ENCODE data around the gene CLK4.

Gene CLK4

GRCh38 chr5:178626484-178627258, at the start of gene CLK4:
Gene CLK4 (minus strand): TSS chr5:178627050. CDS start chr5:178623416, 3,634 bp downstream.
- DNase-seq = peak; percentile 99

GRCh38 chr5:178675922-178676321, 49.1 kb upstream of the CLK4 start:
- no peak for DNase-seq

- no peak for DNase-seq
Observed at GRCh38 chr5:178674334-178674733, 47.5 kb upstream of the CLK4 start.

- no peak for DNase-seq
Observed at GRCh38 chr5:178673801-178674295, 47.0 kb upstream of the CLK4 start.

GRCh38 chr5:178672630-178673029, 45.8 kb upstream of the CLK4 start:
- DNase-seq = peak; percentile 29

- no peak for DNase-seq
Observed at GRCh38 chr5:178671602-178672144, 44.8 kb upstream of the CLK4 start.

- DNase-seq = no peak
Observed at GRCh38 chr5:178670351-178670885, 43.6 kb upstream of the CLK4 start.

- no peak for DNase-seq
Observed at GRCh38 chr5:178668579-178668978, 41.7 kb upstream of the CLK4 start.

- DNase-seq = no peak
Observed at GRCh38 chr5:178667688-178668087, 40.8 kb upstream of the CLK4 start.

- no peak for DNase-seq
Observed at GRCh38 chr5:178667101-178667500, 40.3 kb upstream of the CLK4 start.

- DNase-seq = no peak
Observed at GRCh38 chr5:178664141-178664540, 37.3 kb upstream of the CLK4 start.

- no peak for DNase-seq
Observed at GRCh38 chr5:178662541-178662860, 35.7 kb upstream of the CLK4 start.

GRCh38 chr5:178661836-178662540, 35.1 kb upstream of the CLK4 start:
- DNase-seq = no peak

- DNase-seq = no peak
Observed at GRCh38 chr5:178651046-178651810, 24.4 kb upstream of the CLK4 start.

GRCh38 chr5:178650214-178650613, 23.4 kb upstream of the CLK4 start:
- DNase-seq = no peak

- DNase-seq = no peak
Observed at GRCh38 chr5:178649580-178649979, 22.7 kb upstream of the CLK4 start.

- no peak for DNase-seq
Observed at GRCh38 chr5:178644826-178645545, 18.1 kb upstream of the CLK4 start.

GRCh38 chr5:178642351-178642909, 15.6 kb upstream of the CLK4 start:
- DNase-seq = no peak

- no peak for DNase-seq
Observed at GRCh38 chr5:178641711-178642110, 14.9 kb upstream of the CLK4 start.

- no peak for DNase-seq
Observed at GRCh38 chr5:178640331-178641045, 13.6 kb upstream of the CLK4 start.

GRCh38 chr5:178637356-178638074, 10.7 kb upstream of the CLK4 start:
- no peak for DNase-seq

Data from stimulated activated CD8-positive, alpha-beta memory T cell treated with anti-CD3 and anti-CD28 coated beads, Interleukin-4, amount 100 ng/mL, for 48 hours (primary cell).